GM12801 (cell line): ENCODE measurements around the gene MAGED1.

Source experiments
- CTCF ChIP-seq: IDR thresholded peaks from one replicate; pipeline ENCODE4 v1.5.1; 2011; ENCODE audit warnings: control low read depth; ENCODE audit not compliant: insufficient read length; ENCODE audit errors: extremely low read depth

Gene MAGED1

GRCh38 chrX:51876441-51876840 lies 17.0 kb upstream of the MAGED1 start:
- no peak for TF ChIP-seq CTCF

- no peak for TF ChIP-seq CTCF
Measured at GRCh38 chrX:51878056-51878455, 15.4 kb upstream of the MAGED1 start.

- TF ChIP-seq CTCF, result no peak
Measured at GRCh38 chrX:51889851-51890250, 3.6 kb upstream of the MAGED1 start.

- TF ChIP-seq CTCF, result no peak
Measured at GRCh38 chrX:51891245-51891644, 2.2 kb upstream of the MAGED1 start.

- TF ChIP-seq CTCF, result no peak
Measured at GRCh38 chrX:51891821-51892551, 1.4 kb upstream of the MAGED1 start.

- no peak for TF ChIP-seq CTCF
Measured at GRCh38 chrX:51893931-51894696, 691 bp downstream of the MAGED1 start.

GRCh38 chrX:51894697-51895336 lies 1.4 kb downstream of the MAGED1 start:
- no peak for TF ChIP-seq CTCF
